Epidermal melanocyte (primary cell): ENCODE measurements around the gene EIF2AK3.
"Not testable (repeated sequence)": the region's sequence is repeated elsewhere in the genome, so short reads cannot be mapped to it uniquely, and the experiment has no call there.

Source experiments
- DNase-seq: peaks from one replicate; pipeline ENCODE4 v3.0.0; 2011; ENCODE audit warnings: low spot score; ENCODE audit not compliant: insufficient read length

The EIF2AK3 gene

GRCh38 chr2:88627055-88627855 is at the start of gene EIF2AK3:
EIF2AK3 (minus strand) TSS chr2:88627464; CDS start chr2:88627274, 190 bp downstream.
- peak; percentile 95 for DNase-seq

GRCh38 chr2:88673363-88673762 is 46.1 kb upstream of the EIF2AK3 start:
- no peak for DNase-seq

- no peak for DNase-seq
Observed at GRCh38 chr2:88671786-88672427, 44.6 kb upstream of the EIF2AK3 start.

DNA sequence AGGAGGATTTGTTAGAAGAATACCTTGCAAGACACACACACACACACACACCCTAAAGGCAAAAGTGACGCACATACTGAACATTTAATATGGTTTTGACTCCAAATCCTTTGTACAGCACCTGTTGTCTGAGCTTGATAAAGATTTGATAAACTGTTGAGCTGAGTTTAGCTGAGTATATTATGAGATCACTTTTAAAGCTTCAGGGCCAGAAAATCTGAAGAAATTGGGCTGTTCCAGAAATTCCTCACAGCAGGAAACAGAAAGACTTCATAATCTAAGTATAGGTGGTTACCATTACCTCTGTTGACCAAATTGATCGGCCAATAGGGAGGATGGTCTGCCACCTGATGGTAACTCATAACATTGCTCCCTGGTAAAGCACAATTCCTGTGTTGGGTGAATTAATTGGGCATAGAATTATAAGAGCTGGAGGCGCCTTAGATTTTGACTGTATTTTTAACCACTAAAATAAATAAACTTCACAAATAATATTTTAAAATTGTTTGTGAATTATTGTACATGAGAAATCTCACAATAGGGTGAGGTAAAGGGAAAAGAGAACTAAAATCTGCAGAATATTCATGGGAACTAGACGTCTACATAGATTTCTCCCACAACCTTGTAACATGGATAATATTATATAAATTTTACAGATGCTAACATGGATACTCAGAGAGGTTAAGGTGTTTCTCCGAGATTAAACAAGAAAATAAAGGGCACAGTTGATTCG is 42.4 kb upstream of the EIF2AK3 start:
- no peak for DNase-seq

DNA sequence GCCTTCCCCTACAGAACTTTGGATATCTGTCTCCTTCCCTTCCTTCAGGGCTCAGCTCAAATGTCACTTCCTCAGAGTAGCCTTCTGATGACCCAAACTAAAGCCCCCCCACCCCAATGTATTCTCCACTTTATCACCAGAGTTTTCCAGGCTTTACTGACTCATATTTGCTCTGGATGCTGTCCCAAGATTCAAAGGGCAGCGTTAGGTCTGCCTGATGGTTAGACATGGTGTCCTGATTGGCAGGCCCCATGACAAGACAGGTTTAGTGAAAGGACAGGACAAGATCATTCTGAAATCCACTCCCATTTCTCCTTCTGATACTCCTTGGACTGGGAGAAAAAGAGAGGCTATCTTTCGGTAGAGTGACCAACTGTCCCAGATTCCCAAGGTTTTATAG is 41.6 kb upstream of the EIF2AK3 start:
- no peak for DNase-seq

- no peak for DNase-seq
Observed at GRCh38 chr2:88667219-88667618, 40.0 kb upstream of the EIF2AK3 start.

GRCh38 chr2:88666576-88666975 is 39.3 kb upstream of the EIF2AK3 start:
- no peak for DNase-seq

- no peak for DNase-seq
Observed at GRCh38 chr2:88660622-88661021, 33.4 kb upstream of the EIF2AK3 start.

DNA sequence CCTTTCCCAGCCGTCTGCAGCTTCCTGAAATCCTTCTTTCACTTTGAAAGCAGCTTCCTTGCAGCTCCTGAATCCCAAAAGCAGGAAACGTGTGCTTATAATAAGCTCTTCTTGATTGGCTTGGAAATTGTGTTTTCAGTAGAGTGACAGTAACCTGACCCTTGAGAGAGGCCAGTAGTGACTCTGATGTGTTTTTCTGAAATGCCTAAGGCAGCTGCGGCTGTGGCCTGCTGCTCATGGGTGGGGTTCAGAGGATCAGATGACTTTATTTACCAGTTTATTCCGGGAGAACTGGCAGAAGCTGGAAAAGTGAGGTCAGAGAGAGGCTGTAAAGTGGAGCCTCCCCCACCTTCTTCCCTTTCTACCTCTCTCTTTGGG is 32.3 kb upstream of the EIF2AK3 start:
- peak; percentile 41 for DNase-seq

DNA sequence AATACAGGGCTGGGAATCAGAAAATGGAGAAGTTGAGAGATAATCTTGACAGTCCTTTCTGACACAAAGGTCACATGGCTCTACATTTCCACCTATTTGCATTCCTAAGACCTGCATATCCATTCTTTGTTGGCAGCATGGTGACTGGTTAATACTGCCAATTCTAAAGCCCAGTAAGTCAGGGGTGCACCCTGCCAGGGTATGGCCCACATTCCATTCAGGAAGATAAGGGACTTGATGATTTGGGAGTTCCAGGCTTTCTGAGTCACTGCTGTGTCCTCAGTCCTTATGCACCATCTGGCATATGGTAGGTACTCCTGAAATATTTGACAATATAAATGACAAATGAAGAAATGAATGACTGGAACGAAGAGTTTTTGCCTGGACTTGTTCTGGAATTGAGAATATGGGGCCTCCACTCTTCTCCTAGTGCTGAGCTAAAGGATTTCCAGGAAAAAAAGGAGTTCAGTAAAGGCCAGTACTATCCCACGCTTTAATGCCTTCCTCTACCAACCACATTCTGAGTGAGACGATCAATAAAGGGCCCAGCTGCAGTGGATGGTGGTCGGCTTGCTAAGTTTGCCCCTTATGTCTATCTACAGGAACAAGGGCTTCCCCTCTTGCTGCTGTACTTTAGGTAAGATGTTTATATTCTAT is 31.7 kb upstream of the EIF2AK3 start:
- no peak for DNase-seq

DNA sequence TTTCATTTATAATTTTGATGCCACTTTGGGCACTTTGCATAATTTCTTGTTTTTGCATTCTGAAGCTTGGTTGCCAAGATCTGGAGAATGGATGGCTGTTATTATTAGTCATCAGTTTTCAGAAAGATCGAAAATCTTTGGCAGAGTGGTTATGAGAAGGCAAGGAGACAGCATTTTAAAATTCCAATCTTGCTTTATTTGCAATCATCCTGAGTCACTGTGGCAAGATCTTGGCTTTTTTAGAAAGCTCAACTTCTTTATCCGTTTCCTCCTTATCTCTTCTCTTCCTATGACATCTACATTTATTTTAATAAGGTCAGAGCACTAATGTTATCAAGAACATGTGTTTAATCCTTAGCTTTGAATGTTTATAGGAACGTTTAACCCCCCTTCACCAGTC is 31.1 kb upstream of the EIF2AK3 start:
- no peak for DNase-seq

DNA sequence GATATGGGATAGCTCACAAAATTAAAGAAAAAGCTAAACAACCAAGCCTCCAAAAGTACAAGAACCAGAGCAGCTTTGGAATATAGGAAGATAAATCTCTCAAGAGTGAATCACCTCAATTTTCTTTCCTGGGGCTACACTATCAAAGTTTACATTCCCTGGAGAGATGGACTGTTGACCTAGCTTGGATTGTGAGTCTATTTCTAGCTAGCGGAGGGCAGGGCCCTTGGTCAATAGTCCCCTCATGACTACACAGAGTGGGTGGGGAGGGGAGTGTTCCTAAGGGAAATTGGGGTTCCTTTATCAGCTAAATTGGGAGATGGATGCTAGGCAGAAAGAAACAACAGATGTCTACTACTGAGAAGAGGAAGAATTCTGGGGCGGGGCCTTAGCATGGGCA is 29.9 kb upstream of the EIF2AK3 start:
- no peak for DNase-seq

DNA sequence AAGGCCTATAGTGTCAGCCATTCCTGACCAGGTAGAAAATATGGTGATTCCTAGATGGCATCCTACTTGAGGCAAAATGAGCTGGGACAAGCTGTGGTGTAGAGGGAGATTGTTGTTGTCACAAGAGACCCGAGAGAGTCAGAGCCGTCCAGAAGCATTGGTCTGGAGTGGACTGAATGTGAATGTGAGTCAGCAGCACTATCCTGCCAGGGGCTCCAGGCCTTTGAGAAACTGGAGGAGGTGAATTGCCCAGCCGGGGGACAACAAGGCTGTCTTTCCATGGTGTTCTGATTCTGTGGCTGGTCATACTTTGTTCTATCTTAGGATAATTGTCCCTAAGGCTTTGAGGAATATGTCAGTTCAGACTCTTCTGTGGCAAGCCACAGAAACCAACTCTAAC is 29.4 kb upstream of the EIF2AK3 start:
- no peak for DNase-seq

- no peak for DNase-seq
Observed at GRCh38 chr2:88654714-88655113, 27.4 kb upstream of the EIF2AK3 start.

DNA sequence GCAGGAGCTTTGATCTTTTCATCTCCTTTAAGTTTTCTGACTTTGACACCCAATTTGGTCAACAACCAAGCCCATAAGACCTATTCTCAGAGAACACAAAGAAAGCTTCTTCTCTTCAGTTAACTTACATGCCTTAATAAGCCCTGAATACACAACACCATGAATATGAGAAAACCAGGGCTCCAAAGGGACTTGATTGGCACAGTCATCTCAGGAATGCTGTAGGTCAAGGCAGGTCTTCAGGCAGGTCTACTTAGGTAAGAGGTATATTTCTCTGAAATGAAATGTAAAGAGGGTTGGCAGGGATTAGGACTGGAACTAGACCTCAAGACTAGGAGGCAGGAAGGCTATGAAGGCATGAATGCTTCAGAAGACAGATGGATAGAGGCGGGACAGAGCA is 24.4 kb upstream of the EIF2AK3 start:
- DNase-seq: no peak

- not testable (repeated sequence) for DNase-seq
Observed at GRCh38 chr2:88645291-88645882, 18.1 kb upstream of the EIF2AK3 start.

GRCh38 chr2:88642278-88642677 is 15.0 kb upstream of the EIF2AK3 start:
- no peak for DNase-seq

DNA sequence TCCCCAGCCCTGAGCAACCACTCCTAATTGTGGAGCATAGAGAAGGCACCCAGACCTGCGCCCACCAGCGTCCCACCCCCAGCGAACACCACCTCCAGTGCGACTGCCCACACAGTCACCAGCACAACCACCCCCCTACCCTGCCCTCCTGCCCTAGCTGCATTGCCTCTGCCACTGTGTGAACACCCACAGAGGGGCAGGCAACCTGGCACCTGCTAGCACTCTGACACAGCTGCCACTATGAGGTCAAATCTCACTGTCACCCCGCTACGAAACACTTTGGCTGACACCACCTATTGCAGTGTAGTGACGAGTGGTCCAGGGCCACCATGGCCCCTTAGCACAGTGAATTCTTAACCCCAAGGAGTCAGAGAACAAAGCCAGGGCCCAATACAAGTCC is 14.1 kb upstream of the EIF2AK3 start:
- DNase-seq: no peak

GRCh38 chr2:88639865-88640264 is 12.6 kb upstream of the EIF2AK3 start:
- no peak for DNase-seq

GRCh38 chr2:88638743-88639142 is 11.5 kb upstream of the EIF2AK3 start:
- no peak for DNase-seq

GRCh38 chr2:88638123-88638650 is 10.9 kb upstream of the EIF2AK3 start:
- no peak for DNase-seq
